Adrenal gland (tissue), 12 donors: ENCODE measurements around the gene MBD3L4. TPM values are rescaled to one million over a fixed set of nuclear protein-coding genes. Genes with fewer than 3 reads are reported as not detected.
"Not testable (repeated sequence)": the region's sequence is repeated elsewhere in the genome, so short reads cannot be mapped to it uniquely, and the experiment has no call there.

ENCODE experiments used
- DNase-seq, 7 donors: peaks; one replicate each; pipeline ENCODE4 v3.0.0-alpha.2; 2019 to 2020
- H3K27ac ChIP-seq, 5 donors: fragments of 200-600 bp; sonication (generic) in 4 of 5; 1 replicate in 3 of 5; 2 replicates in 2 of 5; pipeline versions ENCODE4 v1.5.1 to v1.8.0; 2016 to 2020; ENCODE audit warnings: mild to moderate bottlenecking in 1 of 5
- H3K27me3 ChIP-seq: fragments of 200-600 bp; 2 replicates; pipeline ENCODE4 v1.8.0; 2021
- H3K36me3 ChIP-seq, 2 donors: fragments of 200-600 bp; replicated peaks in 1 of 2; 1 replicate in 1 of 2; 2 replicates in 1 of 2; pipeline versions ENCODE4 v1.5.1 to v1.8.0; 2018 to 2022
- H3K4me1 ChIP-seq, 2 donors: fragments of 200-600 bp; replicated peaks in 1 of 2; 1 replicate in 1 of 2; 2 replicates in 1 of 2; pipeline versions ENCODE4 v1.5.1 to v1.8.0; 2018 to 2021
- H3K4me3 ChIP-seq, 4 donors: fragments of 200-600 bp; sonication (generic) in 3 of 4; one replicate each; pipeline ENCODE4 v1.5.1; 2016 to 2018
- H3K9me3 ChIP-seq, 3 donors: fragments of 200-600 bp; sonication (generic) in 1 of 3; replicated peaks in 1 of 3; 1 replicate in 2 of 3; 2 replicates in 1 of 3; pipeline versions ENCODE4 v1.5.1 to v1.8.0; 2016 to 2021
- POLR2A ChIP-seq, 2 donors: fragments of 450-650 bp; IDR thresholded peaks; one replicate each; pipeline ENCODE4 v1.6.1; 2017; ENCODE audit warnings: antibody characterized with exemption in 2 of 2, mild to moderate bottlenecking in 2 of 2, moderate library complexity in 1 of 2
- WGBS, 4 donors: extraction: QIAGEN DNeasy Blood & Tissue Kit in 2 of 4; methylation state at CpG; one replicate each; pipeline versions ENCODE4 v1.1.5 to v1.1.7; 2013 to 2017; 5-methylcytosine and 5-hydroxymethylcytosine counted together
- intact Hi-C, 2 donors: fragments of 100-400 bp; cut with DNase I; formaldehyde crosslinking; loops; one replicate each; pipeline versions ENCODE4 v1.14.1 to v1.15.0; 2022 to 2023
- polyA plus RNA-seq, 3 donors: library from polyadenylated mRNA; stranded (reverse); fragments of 200-250 nt in 2 of 3; fragments of 350-450 nt in 1 of 3; fragmentation: Illumina TruSeq in 1 of 3; extraction: RNeasy Lipid Tissue Mini Kit (QIAGEN cat#74804) in 1 of 3; gene quantifications; one replicate each; pipeline ENCODE4 v1.2.3, GENCODE V29; 2013 to 2014
- total RNA-seq, 9 donors: library from RNA; depleted of rRNA in 4 of 9; stranded (reverse); fragments of >200 nt in 4 of 9; fragments of 120-200 nt in 1 of 9; fragmentation: NEBNext Ultra II Directional in 1 of 9; extraction: Animal tissue kit (Norgen Biotek cat#: 25700) in 1 of 9; gene quantifications; one replicate each; pipeline versions ENCODE4 v1.1.0 to v1.2.4, GENCODE V29; 2013 to 2023
- TF ChIP-seq, protein P1 (sequence below), 6 experiments: fragments of 450-650 bp in 4 of 6; fragments of 200-600 bp in 2 of 6; sonication (generic) in 1 of 6; IDR thresholded peaks; 1 replicate in 5 of 6; 2 replicates in 1 of 6; pipeline versions ENCODE4 v1.5.1 to v1.8.0; 2016 to 2021; ENCODE audit warnings: antibody characterized with exemption in 6 of 6, mild to moderate bottlenecking in 2 of 6, moderate library complexity in 1 of 6
- donor health status: healthy with polysubstance abuse.
- donor health status: Bipolar disorder and iron deficiency.
- donor health status: DM: yes; HTN: yes; CAD: no.
- donor health status: DM: no; HTN: no; CAD: no.
- donor health status: DM: no; HTN: no; CAD: no.
- donor health status: DM: yes; HTN: yes; CAD: no.

MBD3L4 gene
- total and polyA plus RNA-seq, 12 donors: not detected

DNA sequence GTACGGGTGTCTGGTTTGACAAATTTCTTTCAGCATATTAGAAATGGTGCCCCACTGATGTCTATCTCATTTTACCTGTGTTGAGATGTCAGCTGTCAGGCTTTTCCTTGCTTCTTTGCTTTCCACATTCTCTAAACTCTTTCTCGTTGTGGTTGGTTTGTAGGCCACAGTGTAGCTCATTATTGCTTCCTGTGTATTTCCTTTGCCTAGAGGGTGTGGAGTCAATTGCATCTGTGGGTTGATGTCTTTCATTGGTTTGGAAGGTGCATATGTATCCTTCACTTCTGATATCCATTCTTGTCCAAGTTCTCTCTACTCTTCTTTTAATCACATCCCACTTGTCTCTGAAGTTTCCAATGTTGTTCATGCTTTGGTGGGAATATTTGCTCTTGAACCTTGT lies 1.6 kb upstream of the MBD3L4 start:
- H3K27ac ChIP-seq, intact Hi-C loops, H3K4me3 ChIP-seq, H3K4me1 ChIP-seq, DNase-seq, H3K36me3 ChIP-seq, H3K27me3 ChIP-seq, H3K9me3 ChIP-seq: not testable (repeated sequence)
- no CpG with 5 or more reads among the region's 2 CpGs for WGBS, 4 donors

DNA sequence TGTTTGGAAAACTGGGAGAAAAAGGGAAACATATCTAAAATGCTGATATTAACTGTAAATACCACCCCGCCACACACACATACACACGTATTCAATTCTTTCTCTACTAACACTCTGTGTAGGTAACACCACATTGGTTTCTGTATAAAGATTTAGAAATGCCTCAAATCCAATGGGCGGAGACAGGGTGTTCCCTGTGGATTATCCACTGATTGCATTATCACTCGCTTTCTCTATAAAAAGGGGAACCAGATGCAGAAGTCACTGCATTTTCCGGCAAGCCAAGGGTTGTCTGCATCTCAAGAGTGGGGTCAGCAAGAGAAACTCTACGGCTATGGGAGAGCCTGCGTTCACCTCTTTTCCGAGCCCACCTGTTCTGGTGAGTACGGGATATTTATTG lies 9.7 kb downstream of the MBD3L4 start, which contains the start of gene MBD3L5:
Gene MBD3L5, plus strand, starts transcription at position 301 of the 400 bp plus-strand sequence. Its CDS starts 34 bp downstream, at position 335.
- H3K4me3 ChIP-seq, intact Hi-C loops, H3K36me3 ChIP-seq, H3K4me1 ChIP-seq, H3K9me3 ChIP-seq, DNase-seq, H3K27ac ChIP-seq, H3K27me3 ChIP-seq: not testable (repeated sequence)
- no CpG with 5 or more reads among the region's 9 CpGs for WGBS, 4 donors

DNA sequence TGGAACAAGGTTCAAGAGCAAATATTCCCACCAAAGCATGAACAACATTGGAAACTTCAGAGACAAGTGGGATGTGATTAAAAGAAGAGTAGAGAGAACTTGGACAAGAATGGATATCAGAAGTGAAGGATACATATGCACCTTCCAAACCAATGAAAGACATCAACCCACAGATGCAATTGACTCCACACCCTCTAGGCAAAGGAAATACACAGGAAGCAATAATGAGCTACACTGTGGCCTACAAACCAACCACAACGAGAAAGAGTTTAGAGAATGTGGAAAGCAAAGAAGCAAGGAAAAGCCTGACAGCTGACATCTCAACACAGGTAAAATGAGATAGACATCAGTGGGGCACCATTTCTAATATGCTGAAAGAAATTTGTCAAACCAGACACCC lies 11.2 kb downstream of the MBD3L4 start:
- no CpG with 5 or more reads among the region's 1 CpG for WGBS, 4 donors
- H3K4me1 ChIP-seq, H3K36me3 ChIP-seq, H3K27ac ChIP-seq, DNase-seq, H3K9me3 ChIP-seq, H3K27me3 ChIP-seq, intact Hi-C loops, H3K4me3 ChIP-seq: not testable (repeated sequence)

DNA sequence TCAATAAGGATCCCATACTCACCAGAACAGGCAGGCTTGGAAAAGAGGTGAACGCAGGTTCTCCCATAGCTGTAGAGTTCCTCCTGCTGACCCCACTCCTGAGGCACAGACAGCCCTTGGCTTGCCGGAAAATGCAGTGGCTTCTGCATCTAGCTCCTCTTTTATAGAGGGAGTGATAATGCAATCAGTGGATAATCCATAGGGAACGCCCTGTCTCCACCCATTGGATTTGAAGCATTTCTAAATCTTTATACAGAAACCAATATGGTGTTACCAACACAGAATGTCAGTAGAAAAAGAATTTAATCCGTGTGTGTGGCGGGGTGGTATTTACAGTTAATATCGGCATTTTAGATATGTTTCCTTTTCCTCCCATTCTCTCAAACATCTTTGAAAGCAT lies 18.6 kb downstream of the MBD3L4 start, which contains the start of gene MBD3L2B:
Gene MBD3L2B, minus strand, starts transcription at position 101 of the 400 bp plus-strand sequence. Its CDS starts 34 bp downstream, at position 67.
- H3K36me3 ChIP-seq, H3K4me3 ChIP-seq, H3K27me3 ChIP-seq, H3K27ac ChIP-seq, intact Hi-C loops, H3K9me3 ChIP-seq, DNase-seq, H3K4me1 ChIP-seq: not testable (repeated sequence)
- no CpG with 5 or more reads among the region's 6 CpGs for WGBS, 4 donors

DNA sequence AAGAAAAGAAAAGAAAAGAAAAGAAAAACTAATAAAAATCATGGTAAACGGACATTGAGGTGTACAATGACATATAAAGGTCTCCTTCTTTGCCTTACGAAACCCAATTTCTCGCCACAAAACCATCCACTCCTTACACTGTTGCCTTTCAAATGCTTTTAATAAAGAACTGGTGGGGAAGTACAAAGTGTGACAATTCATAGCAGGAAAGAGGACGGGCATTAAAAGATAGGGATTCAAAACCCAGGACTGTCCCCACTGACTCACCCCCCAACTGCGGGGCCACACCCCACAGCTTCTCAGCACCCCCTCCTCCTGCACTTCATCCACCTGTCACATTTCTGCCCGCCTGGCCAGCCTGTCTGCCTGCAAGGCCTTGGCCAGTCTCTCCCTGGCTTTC lies 21.2 kb downstream of the MBD3L4 start:
- TF ChIP-seq POLR2A (IDR thresholded peaks at IDR 0.05): no peak
- TF ChIP-seq, protein P1, sequence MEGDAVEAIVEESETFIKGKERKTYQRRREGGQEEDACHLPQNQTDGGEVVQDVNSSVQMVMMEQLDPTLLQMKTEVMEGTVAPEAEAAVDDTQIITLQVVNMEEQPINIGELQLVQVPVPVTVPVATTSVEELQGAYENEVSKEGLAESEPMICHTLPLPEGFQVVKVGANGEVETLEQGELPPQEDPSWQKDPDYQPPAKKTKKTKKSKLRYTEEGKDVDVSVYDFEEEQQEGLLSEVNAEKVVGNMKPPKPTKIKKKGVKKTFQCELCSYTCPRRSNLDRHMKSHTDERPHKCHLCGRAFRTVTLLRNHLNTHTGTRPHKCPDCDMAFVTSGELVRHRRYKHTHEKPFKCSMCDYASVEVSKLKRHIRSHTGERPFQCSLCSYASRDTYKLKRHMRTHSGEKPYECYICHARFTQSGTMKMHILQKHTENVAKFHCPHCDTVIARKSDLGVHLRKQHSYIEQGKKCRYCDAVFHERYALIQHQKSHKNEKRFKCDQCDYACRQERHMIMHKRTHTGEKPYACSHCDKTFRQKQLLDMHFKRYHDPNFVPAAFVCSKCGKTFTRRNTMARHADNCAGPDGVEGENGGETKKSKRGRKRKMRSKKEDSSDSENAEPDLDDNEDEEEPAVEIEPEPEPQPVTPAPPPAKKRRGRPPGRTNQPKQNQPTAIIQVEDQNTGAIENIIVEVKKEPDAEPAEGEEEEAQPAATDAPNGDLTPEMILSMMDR (IDR thresholded peaks at IDR 0.05): no peak
- intact Hi-C loops: no loop called here
- 72 to 84% (median 77%) methylated on average over 6 of the region's 6 CpGs for WGBS, 4 donors
- H3K9me3 ChIP-seq: no peaks in the 10 kb centered on the region
- H3K36me3 ChIP-seq: no peaks in the 10 kb centered on the region
- H3K27me3 ChIP-seq: no peaks in the 10 kb centered on the region
- DNase-seq: no peak
- no peaks in the 10 kb centered on the region for H3K4me1 ChIP-seq
- no peak overlapping the region for H3K27ac ChIP-seq
- no peak overlapping the region for H3K4me3 ChIP-seq

DNA sequence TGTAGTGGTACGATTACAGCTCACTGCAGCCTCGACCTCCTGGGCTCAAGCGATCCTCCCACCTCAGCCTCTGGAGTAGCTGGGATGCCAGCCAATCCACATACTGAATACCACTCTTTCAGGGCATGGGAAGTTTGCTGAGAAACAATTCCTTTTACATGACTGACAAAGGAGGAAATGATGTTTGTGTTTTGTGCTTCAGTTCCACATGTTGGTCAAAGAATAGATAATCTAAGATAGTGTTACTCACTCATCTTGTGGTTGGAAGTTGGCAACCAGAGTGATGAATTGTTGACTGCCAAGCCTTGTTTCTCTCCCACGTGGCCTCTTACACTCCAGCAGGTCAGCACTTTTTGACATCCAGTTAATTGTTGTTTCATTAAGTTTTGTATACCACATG lies 26.3 kb downstream of the MBD3L4 start:
- Histone ChIP-seq H3K27me3 (no peaks in the 10 kb centered on the region), H3K4me1 (no peaks in the 10 kb centered on the region), H3K9me3 (no peaks in the 10 kb centered on the region), H3K4me3 (no peak overlapping the region), H3K27ac (no peak overlapping the region), H3K36me3 (no peaks in the 10 kb centered on the region)
- intact Hi-C loops: no loop called here
- TF ChIP-seq, protein P1 (IDR thresholded peaks at IDR 0.05): no peak
- TF ChIP-seq POLR2A (IDR thresholded peaks at IDR 0.05): no peak
- 47 to 53% (median 51%) methylated on average over 4 of the region's 4 CpGs for WGBS, 4 donors
- DNase-seq: no peak
